ENCODE measurements around the gene OR6B3.
"Not testable (repeated sequence)": the region's sequence is repeated elsewhere in the genome, so short reads cannot be mapped to it uniquely, and the experiment has no call there.

Gene OR6B3

GRCh38 chr2:240060977-240061591, 7.8 kb upstream of the OR6B3 start:
- no peak for DNase-seq (ENCODE audit: low spot score)
- H3K36me3 Mint-ChIP-seq (ENCODE audit: low read depth), result no peaks in the 10 kb centered on the region
- no peak overlapping the region for H3K4me3 Mint-ChIP-seq
- H3K27me3 Mint-ChIP-seq (ENCODE audit: low read depth), result peaks cover 16% of the 10 kb centered on the region
- no peaks in the 10 kb centered on the region for H3K9me3 Mint-ChIP-seq
- H3K27ac Mint-ChIP-seq, result no peak overlapping the region
- no peaks in the 10 kb centered on the region for H3K4me1 Mint-ChIP-seq (ENCODE audit: low read depth)

- H3K4me1 Mint-ChIP-seq (ENCODE audit: low read depth), result no peaks in the 10 kb centered on the region
- H3K27ac Mint-ChIP-seq, result no peak overlapping the region
- no peak for DNase-seq (ENCODE audit: low spot score)
- H3K9me3 Mint-ChIP-seq, result no peaks in the 10 kb centered on the region
- no peak overlapping the region for H3K4me3 Mint-ChIP-seq
- H3K27me3 Mint-ChIP-seq (ENCODE audit: low read depth), result peaks cover 13% of the 10 kb centered on the region
- no peaks in the 10 kb centered on the region for H3K36me3 Mint-ChIP-seq (ENCODE audit: low read depth)
Measured at GRCh38 chr2:240056678-240057077, 3.4 kb upstream of the OR6B3 start.

- Mint-ChIP-seq H3K27me3 (ENCODE audit: low read depth) (peaks cover 16% of the 10 kb centered on the region), H3K27ac (no peak overlapping the region), H3K36me3 (ENCODE audit: low read depth) (no peaks in the 10 kb centered on the region)
Measured at GRCh38 chr2:240055177-240055917, 2.0 kb upstream of the OR6B3 start.

GRCh38 chr2:240052524-240052923, 797 bp downstream of the OR6B3 start:
- H3K27me3 Mint-ChIP-seq (ENCODE audit: low read depth), result peaks cover 22% of the 10 kb centered on the region
- no peak for DNase-seq (ENCODE audit: low spot score)
- H3K4me3 Mint-ChIP-seq, result no peak overlapping the region
- no peaks in the 10 kb centered on the region for H3K4me1 Mint-ChIP-seq (ENCODE audit: low read depth)
- H3K27ac Mint-ChIP-seq, result no peak overlapping the region
- no peaks in the 10 kb centered on the region for H3K9me3 Mint-ChIP-seq
- H3K36me3 Mint-ChIP-seq (ENCODE audit: low read depth), result no peaks in the 10 kb centered on the region

More at GRCh38 chr2:240055177-240055917, 2.0 kb upstream of the OR6B3 start:
- DNase-seq (ENCODE audit: low spot score), result no peak
- Mint-ChIP-seq H3K4me3 (no peak overlapping the region), H3K9me3 (no peaks in the 10 kb centered on the region), H3K4me1 (ENCODE audit: low read depth) (no peaks in the 10 kb centered on the region)

GRCh38 chr2:240051697-240052096, 1.6 kb downstream of the OR6B3 start:
- no peak for DNase-seq (ENCODE audit: low spot score)
- Mint-ChIP-seq H3K4me1 (ENCODE audit: low read depth) (no peaks in the 10 kb centered on the region), H3K4me3 (no peak overlapping the region), H3K9me3 (no peaks in the 10 kb centered on the region), H3K27me3 (ENCODE audit: low read depth) (peaks cover 22% of the 10 kb centered on the region), H3K36me3 (ENCODE audit: low read depth) (no peaks in the 10 kb centered on the region), H3K27ac (no peak overlapping the region)

GRCh38 chr2:240050278-240050677, 3.0 kb downstream of the OR6B3 start:
- H3K27ac Mint-ChIP-seq, result no peak overlapping the region
- DNase-seq (ENCODE audit: low spot score), result no peak
- H3K4me1 Mint-ChIP-seq (ENCODE audit: low read depth), result no peaks in the 10 kb centered on the region
- no peaks in the 10 kb centered on the region for H3K9me3 Mint-ChIP-seq
- no peaks in the 10 kb centered on the region for H3K36me3 Mint-ChIP-seq (ENCODE audit: low read depth)
- H3K4me3 Mint-ChIP-seq, result no peak overlapping the region
- H3K27me3 Mint-ChIP-seq (ENCODE audit: low read depth), result peaks cover 19% of the 10 kb centered on the region

- Mint-ChIP-seq H3K36me3 (ENCODE audit: low read depth) (no peaks in the 10 kb centered on the region), H3K9me3 (no peaks in the 10 kb centered on the region), H3K27me3 (ENCODE audit: low read depth) (peaks cover 15% of the 10 kb centered on the region), H3K4me3 (no peak overlapping the region), H3K27ac (no peak overlapping the region), H3K4me1 (ENCODE audit: low read depth) (no peaks in the 10 kb centered on the region)
- no peak for DNase-seq (ENCODE audit: low spot score)
Measured at GRCh38 chr2:240048237-240048636, 5.1 kb downstream of the OR6B3 start.

GRCh38 chr2:240045098-240045497, 8.2 kb downstream of the OR6B3 start:
- peaks cover 6% of the 10 kb centered on the region for H3K27me3 Mint-ChIP-seq (ENCODE audit: low read depth)
- H3K4me3 Mint-ChIP-seq, result no peak overlapping the region
- H3K4me1 Mint-ChIP-seq (ENCODE audit: low read depth), result no peaks in the 10 kb centered on the region
- no peak overlapping the region for H3K27ac Mint-ChIP-seq
- no peaks in the 10 kb centered on the region for H3K9me3 Mint-ChIP-seq
- no peaks in the 10 kb centered on the region for H3K36me3 Mint-ChIP-seq (ENCODE audit: low read depth)
- no peak for DNase-seq (ENCODE audit: low spot score)

- DNase-seq (ENCODE audit: low spot score); H3K27ac Mint-ChIP-seq; H3K4me3 Mint-ChIP-seq; H3K36me3 Mint-ChIP-seq (ENCODE audit: low read depth); H3K27me3 Mint-ChIP-seq (ENCODE audit: low read depth); H3K9me3 Mint-ChIP-seq; H3K4me1 Mint-ChIP-seq (ENCODE audit: low read depth): not testable (repeated sequence)
Measured at GRCh38 chr2:240044096-240044495, 9.2 kb downstream of the OR6B3 start.

GRCh38 chr2:240043279-240043989, 9.9 kb downstream of the OR6B3 start:
- no peaks in the 10 kb centered on the region for H3K36me3 Mint-ChIP-seq (ENCODE audit: low read depth)
- H3K9me3 Mint-ChIP-seq, result no peaks in the 10 kb centered on the region
- no peak overlapping the region for H3K4me3 Mint-ChIP-seq
- H3K27ac Mint-ChIP-seq, result no peak overlapping the region
- peaks cover 4% of the 10 kb centered on the region for H3K27me3 Mint-ChIP-seq (ENCODE audit: low read depth)
- no peak for DNase-seq (ENCODE audit: low spot score)
- no peaks in the 10 kb centered on the region for H3K4me1 Mint-ChIP-seq (ENCODE audit: low read depth)

GRCh38 chr2:240042740-240043139, 10.6 kb downstream of the OR6B3 start:
- DNase-seq (ENCODE audit: low spot score), result no peak
- Mint-ChIP-seq H3K9me3 (no peaks in the 10 kb centered on the region), H3K4me1 (ENCODE audit: low read depth) (no peaks in the 10 kb centered on the region), H3K36me3 (ENCODE audit: low read depth) (no peaks in the 10 kb centered on the region), H3K27ac (no peak overlapping the region), H3K27me3 (ENCODE audit: low read depth) (peaks cover 2% of the 10 kb centered on the region), H3K4me3 (no peak overlapping the region)

GRCh38 chr2:240041363-240041762, 12.0 kb downstream of the OR6B3 start:
- no peak overlapping the region for H3K27ac Mint-ChIP-seq
- H3K9me3 Mint-ChIP-seq, result no peaks in the 10 kb centered on the region
- no peaks in the 10 kb centered on the region for H3K4me1 Mint-ChIP-seq (ENCODE audit: low read depth)
- H3K36me3 Mint-ChIP-seq (ENCODE audit: low read depth), result no peaks in the 10 kb centered on the region
- H3K27me3 Mint-ChIP-seq (ENCODE audit: low read depth), result peaks cover 10% of the 10 kb centered on the region
- no peak for DNase-seq (ENCODE audit: low spot score)
- no peak overlapping the region for H3K4me3 Mint-ChIP-seq

- Mint-ChIP-seq H3K4me1 (ENCODE audit: low read depth) (no peaks in the 10 kb centered on the region), H3K9me3 (no peaks in the 10 kb centered on the region), H3K36me3 (ENCODE audit: low read depth) (no peaks in the 10 kb centered on the region), H3K27me3 (ENCODE audit: low read depth) (peaks cover 28% of the 10 kb centered on the region), H3K4me3 (no peak overlapping the region), H3K27ac (no peak overlapping the region)
- no peak for DNase-seq (ENCODE audit: low spot score)
Measured at GRCh38 chr2:240037358-240037757, 16.0 kb downstream of the OR6B3 start.

GRCh38 chr2:240033330-240033678, 20.0 kb downstream of the OR6B3 start:
- peaks cover 28% of the 10 kb centered on the region for H3K27me3 Mint-ChIP-seq (ENCODE audit: low read depth)
- no peak for DNase-seq (ENCODE audit: low spot score)
- no peaks in the 10 kb centered on the region for H3K4me1 Mint-ChIP-seq (ENCODE audit: low read depth)
- H3K9me3 Mint-ChIP-seq, result no peaks in the 10 kb centered on the region
- no peaks in the 10 kb centered on the region for H3K36me3 Mint-ChIP-seq (ENCODE audit: low read depth)
- no peak overlapping the region for H3K27ac Mint-ChIP-seq
- no peak overlapping the region for H3K4me3 Mint-ChIP-seq
